H9 (cell line): ENCODE results near the gene NOP9. TPM values are rescaled to one million over a fixed set of nuclear protein-coding genes. Genes with fewer than 3 reads are reported as not detected.

Experiments used
- DNase-seq: peaks from one replicate; pipeline ENCODE4 v3.0.0-alpha.2; 2017
- H2AFZ ChIP-seq: one replicate; pipeline ENCODE4 v1.6.1; 2013; ENCODE audit warnings: mild to moderate bottlenecking, low read length, control low read depth, moderate library complexity
- H2AK5ac ChIP-seq: 2 replicates; pipeline ENCODE4 v1.6.1; 2013; ENCODE audit warnings: low read length, control low read depth, mixed read lengths; ENCODE audit not compliant: insufficient read length
- H2BK120ac ChIP-seq: one replicate; pipeline ENCODE4 v1.6.1; 2013; ENCODE audit warnings: low read depth, mild to moderate bottlenecking, low read length, control low read depth, inconsistent platforms; ENCODE audit not compliant: poor library complexity, severe bottlenecking
- H2BK12ac ChIP-seq: 2 replicates; pipeline ENCODE4 v1.6.1; 2013; ENCODE audit warnings: low read length, control low read depth, mixed read lengths, low read depth; ENCODE audit not compliant: insufficient read length
- H2BK15ac ChIP-seq: 2 replicates; pipeline ENCODE4 v1.6.1; 2013; ENCODE audit warnings: low read depth, low read length, control low read depth
- H2BK20ac ChIP-seq: one replicate; pipeline ENCODE4 v1.6.1; 2013; ENCODE audit warnings: low read depth, mild to moderate bottlenecking, low read length, control low read depth, inconsistent platforms; ENCODE audit not compliant: poor library complexity, severe bottlenecking
- H2BK5ac ChIP-seq: 2 replicates; pipeline ENCODE4 v1.6.1; 2013; ENCODE audit warnings: low read length, control low read depth, mixed read lengths; ENCODE audit not compliant: insufficient read length
- H3K14ac ChIP-seq: 2 replicates; pipeline ENCODE4 v1.6.1; 2013; ENCODE audit warnings: low read length, control low read depth; ENCODE audit not compliant: insufficient read depth
- H3K18ac ChIP-seq: 2 replicates; pipeline ENCODE4 v1.6.1; 2013; ENCODE audit warnings: low read depth, mild to moderate bottlenecking, mixed read lengths, low read length, control low read depth; ENCODE audit not compliant: insufficient read length
- H3K23ac ChIP-seq: 2 replicates; pipeline ENCODE4 v1.6.1; 2013; ENCODE audit warnings: low read length, control low read depth, mixed read lengths, low read depth; ENCODE audit not compliant: insufficient read length
- H3K23me2 ChIP-seq: 2 replicates; pipeline ENCODE4 v1.6.1; 2013; ENCODE audit warnings: low read depth, mild to moderate bottlenecking, mixed read lengths, low read length, control low read depth; ENCODE audit not compliant: insufficient read length, poor library complexity, severe bottlenecking
- H3K27ac ChIP-seq: 2 replicates; pipeline ENCODE4 v1.5.1; 2013; ENCODE audit warnings: low read length, control low read depth, mixed read lengths, low read depth; ENCODE audit not compliant: insufficient read length
- H3K27me3 ChIP-seq: 2 replicates; pipeline ENCODE4 v1.6.1; 2013; ENCODE audit warnings: low read length, control low read depth, inconsistent platforms; ENCODE audit not compliant: insufficient read depth
- H3K4ac ChIP-seq: 2 replicates; pipeline ENCODE4 v1.6.1; 2013; ENCODE audit warnings: low read depth, mild to moderate bottlenecking, control low read depth, inconsistent platforms, low read length, moderate library complexity
- H3K4me1 ChIP-seq: 2 replicates; pipeline ENCODE4 v1.6.1; 2013; ENCODE audit warnings: low read length, control low read depth, inconsistent platforms; ENCODE audit not compliant: insufficient read depth
- H3K4me2 ChIP-seq: 2 replicates; pipeline ENCODE4 v1.6.1; 2013; ENCODE audit warnings: low read length, control low read depth, mixed read lengths; ENCODE audit not compliant: insufficient read length, insufficient read depth
- H3K56ac ChIP-seq: 2 replicates; pipeline ENCODE4 v1.6.1; 2013; ENCODE audit warnings: low read depth, mild to moderate bottlenecking, mixed read lengths, low read length, control low read depth; ENCODE audit not compliant: insufficient read length
- H3K79me1 ChIP-seq: 2 replicates; pipeline ENCODE4 v1.6.1; 2013; ENCODE audit warnings: low read depth, mild to moderate bottlenecking, moderate library complexity, low read length, control low read depth, inconsistent platforms; ENCODE audit not compliant: insufficient read depth, poor library complexity, severe bottlenecking
- H3K79me2 ChIP-seq: 2 replicates; pipeline ENCODE4 v1.6.1; 2013; ENCODE audit warnings: low read length, control low read depth, inconsistent platforms; ENCODE audit not compliant: insufficient read depth
- H3K9ac ChIP-seq: 2 replicates; pipeline ENCODE4 v1.6.1; 2013; ENCODE audit warnings: low read length, control low read depth, mixed read lengths; ENCODE audit not compliant: insufficient read length; ENCODE audit errors: extremely low read depth
- H3K9me3 ChIP-seq: one replicate; pipeline ENCODE4 v1.6.1; 2013; ENCODE audit warnings: low read depth, low read length, inconsistent platforms; ENCODE audit not compliant: control insufficient read depth
- H3T11ph ChIP-seq: one replicate; pipeline ENCODE4 v1.6.1; 2013; ENCODE audit warnings: mild to moderate bottlenecking, low read length, control low read depth, inconsistent platforms
- H4K20me1 ChIP-seq: one replicate; pipeline ENCODE4 v1.6.1; 2013; ENCODE audit not compliant: control insufficient read depth, insufficient read length, insufficient read depth
- H4K5ac ChIP-seq: 2 replicates; pipeline ENCODE4 v1.6.1; 2013; ENCODE audit warnings: low read depth, mild to moderate bottlenecking, mixed read lengths, low read length, control low read depth; ENCODE audit not compliant: insufficient read length
- H4K8ac ChIP-seq: replicated peaks from 2 replicates; pipeline ENCODE4 v1.6.1; 2013; ENCODE audit warnings: low read length, control low read depth, mixed read lengths, low read depth; ENCODE audit not compliant: insufficient read length
- H4K91ac ChIP-seq: 2 replicates; pipeline ENCODE4 v1.6.1; 2013; ENCODE audit warnings: low read depth, mild to moderate bottlenecking, moderate library complexity, mixed read lengths, low read length, control low read depth; ENCODE audit not compliant: insufficient read length
- H3K27ac Mint-ChIP-seq, 3 experiments: 2 replicates in 2 of 3; 3 replicates in 1 of 3; pipeline ENCODE4 v1.8.0; 2020 to 2021; ENCODE audit warnings: mixed read lengths in 3 of 3, mild to moderate bottlenecking in 1 of 3, moderate library complexity in 1 of 3
- H3K27me3 Mint-ChIP-seq: 2 replicates; pipeline ENCODE4 v1.8.0; 2021; ENCODE audit warnings: low read depth, mild to moderate bottlenecking, moderate library complexity, mixed read lengths
- H3K36me3 Mint-ChIP-seq, 3 experiments: 2 replicates in 2 of 3; 3 replicates in 1 of 3; pipeline ENCODE4 v1.8.0; 2020 to 2021; ENCODE audit warnings: low read depth in 3 of 3, mixed read lengths in 3 of 3; ENCODE audit not compliant: insufficient read depth in 1 of 3
- H3K4me1 Mint-ChIP-seq, 2 experiments: 2 replicates each; pipeline ENCODE4 v1.8.0; 2020; ENCODE audit warnings: mixed read lengths in 2 of 2
- H3K4me3 Mint-ChIP-seq, 2 experiments: 2 replicates in 1 of 2; 3 replicates in 1 of 2; pipeline ENCODE4 v1.8.0; 2020 to 2021; ENCODE audit warnings: mild to moderate bottlenecking in 2 of 2, mixed read lengths in 2 of 2, moderate library complexity in 1 of 2
- H3K9me3 Mint-ChIP-seq, 2 experiments: 2 replicates in 1 of 2; 3 replicates in 1 of 2; pipeline ENCODE4 v1.8.0; 2020; ENCODE audit warnings: mild to moderate bottlenecking in 2 of 2, mixed read lengths in 2 of 2, moderate library complexity in 1 of 2
- WGBS: extraction: QIAGEN DNeasy Blood & Tissue Kit; methylation state at CpG from one replicate; pipeline ENCODE4 v1.1.7; 2013; ENCODE audit warnings: missing lambda C conversion rate, low lambda C conversion rate, mixed read lengths; ENCODE audit not compliant: insufficient read length; ENCODE audit errors: extremely low coverage; 5-methylcytosine and 5-hydroxymethylcytosine counted together
- total RNA-seq: library from RNA; stranded (reverse); gene quantifications from 2 replicates; pipeline ENCODE4 v1.2.1, GENCODE V29; 2021
- TF ChIP-seq, protein P1 (sequence below): fragments of 200-600 bp; sonication (generic); conservative IDR thresholded peaks from 3 replicates; pipeline ENCODE4 v1.8.0; 2021; ENCODE audit warnings: antibody characterized with exemption, mild to moderate bottlenecking

NOP9 gene
- total RNA-seq, 1 experiment from 2014 or later = 34.7 TPM

DNA sequence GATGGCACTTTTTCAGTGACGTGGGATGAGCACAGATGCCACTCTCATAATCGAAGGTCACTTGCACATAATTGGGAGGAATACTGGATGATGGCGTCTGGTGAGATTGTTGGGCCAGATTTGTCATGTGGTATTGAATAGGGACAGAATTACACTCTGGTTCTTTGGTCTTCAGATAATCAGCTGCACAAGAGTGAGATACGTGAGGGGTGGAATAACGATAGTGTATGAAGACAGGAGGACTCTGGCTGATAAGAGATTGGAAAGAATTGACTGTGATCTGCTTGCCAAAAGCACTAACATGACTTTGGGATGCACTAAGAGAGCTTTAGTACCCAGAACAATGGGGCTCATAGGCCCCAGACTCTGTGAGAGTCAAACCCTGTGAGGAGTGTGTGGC is 21.2 kb upstream of the NOP9 start:
- no peak overlapping the region; a peak in 1 of 7 replicates for H3K27ac Mint-ChIP-seq

More for the DNA sequence above, 21.2 kb upstream of the NOP9 start:
- H3K9me3 ChIP-seq = no peaks in the 10 kb centered on the region
- H2AFZ ChIP-seq = no peak overlapping the region
- Mint-ChIP-seq H3K9me3 (no peaks in the 10 kb centered on the region), H3K4me1 (peaks cover 2 to 11% of the 10 kb centered on the region in 2 experiments; a peak in 2 of 4 replicates), H3K4me3 (no peak overlapping the region), H3K36me3 (no peaks in the 10 kb centered on the region), H3K27me3 (no peaks in the 10 kb centered on the region)
- H3K9ac ChIP-seq = no peak overlapping the region
- H3K4me1 ChIP-seq = no peaks in the 10 kb centered on the region
- no CpG with 5 or more reads among the region's 5 CpGs for WGBS
- no peak overlapping the region for H2BK20ac ChIP-seq
- H2BK12ac ChIP-seq = no peak overlapping the region
- TF ChIP-seq, protein P1, sequence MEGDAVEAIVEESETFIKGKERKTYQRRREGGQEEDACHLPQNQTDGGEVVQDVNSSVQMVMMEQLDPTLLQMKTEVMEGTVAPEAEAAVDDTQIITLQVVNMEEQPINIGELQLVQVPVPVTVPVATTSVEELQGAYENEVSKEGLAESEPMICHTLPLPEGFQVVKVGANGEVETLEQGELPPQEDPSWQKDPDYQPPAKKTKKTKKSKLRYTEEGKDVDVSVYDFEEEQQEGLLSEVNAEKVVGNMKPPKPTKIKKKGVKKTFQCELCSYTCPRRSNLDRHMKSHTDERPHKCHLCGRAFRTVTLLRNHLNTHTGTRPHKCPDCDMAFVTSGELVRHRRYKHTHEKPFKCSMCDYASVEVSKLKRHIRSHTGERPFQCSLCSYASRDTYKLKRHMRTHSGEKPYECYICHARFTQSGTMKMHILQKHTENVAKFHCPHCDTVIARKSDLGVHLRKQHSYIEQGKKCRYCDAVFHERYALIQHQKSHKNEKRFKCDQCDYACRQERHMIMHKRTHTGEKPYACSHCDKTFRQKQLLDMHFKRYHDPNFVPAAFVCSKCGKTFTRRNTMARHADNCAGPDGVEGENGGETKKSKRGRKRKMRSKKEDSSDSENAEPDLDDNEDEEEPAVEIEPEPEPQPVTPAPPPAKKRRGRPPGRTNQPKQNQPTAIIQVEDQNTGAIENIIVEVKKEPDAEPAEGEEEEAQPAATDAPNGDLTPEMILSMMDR = no peak
- no peaks in the 10 kb centered on the region for H4K20me1 ChIP-seq
- H2BK120ac ChIP-seq = no peak overlapping the region
- no peak overlapping the region for H3T11ph ChIP-seq
- H3K18ac ChIP-seq = no peak overlapping the region
- H2BK15ac ChIP-seq = no peak overlapping the region
- no peaks in the 10 kb centered on the region for H3K79me2 ChIP-seq
- H3K23ac ChIP-seq = no peak overlapping the region
- H3K27ac ChIP-seq = no peak overlapping the region
- H3K23me2 ChIP-seq = no peaks in the 10 kb centered on the region
- peak overlapping the region; percentile 17 for H4K91ac ChIP-seq
- H4K8ac ChIP-seq = no peak overlapping the region
- no peak overlapping the region for H2BK5ac ChIP-seq
- H3K56ac ChIP-seq = no peak overlapping the region
- H2AK5ac ChIP-seq = no peak overlapping the region
- H3K4me2 ChIP-seq = no peak overlapping the region
- H3K27me3 ChIP-seq = no peaks in the 10 kb centered on the region
- H3K14ac ChIP-seq = no peak overlapping the region
- no peak overlapping the region for H3K4ac ChIP-seq
- DNase-seq = no peak
- H3K79me1 ChIP-seq = no peaks in the 10 kb centered on the region
- no peak overlapping the region for H4K5ac ChIP-seq
